Esophagus muscularis mucosa (tissue), 4 donors: ENCODE results near the gene ZNF311.

ENCODE experiments used
- EP300 ChIP-seq: sonication (generic); formaldehyde crosslinking; IDR thresholded peaks from one replicate; pipeline ENCODE4 v1.6.1; 2017; ENCODE audit warnings: antibody characterized with exemption
- POLR2A ChIP-seq: fragments of 450-650 bp; IDR thresholded peaks from one replicate; pipeline ENCODE4 v1.6.1; 2017; ENCODE audit warnings: antibody characterized with exemption, moderate library complexity, mild to moderate bottlenecking, low read depth
- POLR2AphosphoS5 ChIP-seq, 2 donors: sonication (generic); formaldehyde crosslinking; IDR thresholded peaks; one replicate each; pipeline ENCODE4 v1.6.1; 2017; ENCODE audit warnings: antibody characterized with exemption in 2 of 2
- TF ChIP-seq, protein P1 (sequence below), 3 experiments: fragments of 200-600 bp in 2 of 3; fragments of 450-650 bp in 1 of 3; sonication (generic) in 2 of 3; IDR thresholded peaks; one replicate each; pipeline ENCODE4 v1.5.1; 2017 to 2019; ENCODE audit warnings: antibody characterized with exemption in 3 of 3, mild to moderate bottlenecking in 2 of 3, moderate library complexity in 1 of 3

DNA sequence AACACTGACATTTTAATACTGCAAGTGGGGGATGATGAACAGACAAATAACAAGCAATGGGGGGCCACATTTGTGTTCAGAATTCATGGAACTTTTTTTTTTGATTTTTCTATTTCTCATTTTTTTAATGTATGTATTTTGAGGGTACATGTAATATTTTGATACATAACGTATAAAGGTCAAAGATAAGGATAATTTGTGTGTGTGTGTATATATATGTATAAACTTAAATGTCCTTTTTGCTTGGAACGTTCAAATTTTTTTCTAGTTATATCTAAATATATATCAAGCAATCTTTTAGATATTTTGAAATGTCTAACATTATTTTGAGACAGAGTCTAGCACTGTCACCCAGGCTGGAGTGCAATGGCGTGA lies 12.3 kb upstream of the ZNF311 start:
- TF ChIP-seq, protein P1, sequence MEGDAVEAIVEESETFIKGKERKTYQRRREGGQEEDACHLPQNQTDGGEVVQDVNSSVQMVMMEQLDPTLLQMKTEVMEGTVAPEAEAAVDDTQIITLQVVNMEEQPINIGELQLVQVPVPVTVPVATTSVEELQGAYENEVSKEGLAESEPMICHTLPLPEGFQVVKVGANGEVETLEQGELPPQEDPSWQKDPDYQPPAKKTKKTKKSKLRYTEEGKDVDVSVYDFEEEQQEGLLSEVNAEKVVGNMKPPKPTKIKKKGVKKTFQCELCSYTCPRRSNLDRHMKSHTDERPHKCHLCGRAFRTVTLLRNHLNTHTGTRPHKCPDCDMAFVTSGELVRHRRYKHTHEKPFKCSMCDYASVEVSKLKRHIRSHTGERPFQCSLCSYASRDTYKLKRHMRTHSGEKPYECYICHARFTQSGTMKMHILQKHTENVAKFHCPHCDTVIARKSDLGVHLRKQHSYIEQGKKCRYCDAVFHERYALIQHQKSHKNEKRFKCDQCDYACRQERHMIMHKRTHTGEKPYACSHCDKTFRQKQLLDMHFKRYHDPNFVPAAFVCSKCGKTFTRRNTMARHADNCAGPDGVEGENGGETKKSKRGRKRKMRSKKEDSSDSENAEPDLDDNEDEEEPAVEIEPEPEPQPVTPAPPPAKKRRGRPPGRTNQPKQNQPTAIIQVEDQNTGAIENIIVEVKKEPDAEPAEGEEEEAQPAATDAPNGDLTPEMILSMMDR (IDR thresholded peaks at IDR 0.05) = no peak
- no peak for TF ChIP-seq POLR2AphosphoS5 (IDR thresholded peaks at IDR 0.05)
- no peak for TF ChIP-seq POLR2A
- TF ChIP-seq EP300 = no peak
